Lower leg skin (tissue), 3 donors: ENCODE measurements around the gene SYT8.

ENCODE experiments used
- CTCF ChIP-seq, 3 donors: fragments of 450-650 bp; IDR thresholded peaks; one replicate each; pipeline ENCODE4 v1.5.1; 2016; ENCODE audit warnings: antibody characterized with exemption in 3 of 3, mild to moderate bottlenecking in 3 of 3, moderate library complexity in 2 of 3
- POLR2A ChIP-seq, 2 donors: fragments of 450-650 bp; IDR thresholded peaks; one replicate each; pipeline ENCODE4 v1.6.1; 2016 to 2017; ENCODE audit warnings: antibody characterized with exemption in 2 of 2, mild to moderate bottlenecking in 1 of 2, moderate library complexity in 1 of 2

GRCh38 chr11:1857064-1857463 is 22.3 kb downstream of the SYT8 start:
- TF ChIP-seq CTCF (IDR thresholded peaks at IDR 0.05) (no peak), POLR2A (IDR thresholded peaks at IDR 0.05) (no peak)
